HepG2 (cell line): ENCODE data around the gene BTRC. TPM values are rescaled to one million over a fixed set of nuclear protein-coding genes. Genes with fewer than 3 reads are reported as not detected.

ENCODE experiments used
- ATAC-seq: fragments of 200-7000 bp; cut with Tn5 transposase; 3 replicates; pipeline ENCODE4 v1.9.1; 2020; ENCODE audit warnings: mild to moderate bottlenecking, moderate library complexity
- BruUV-seq: library from RNA; stranded (reverse); fragments of 400-500 nt; replicated peaks from 2 replicates; lab custom pipeline; 2021; lab: Mats Ljungman, UMichigan
- CTCF ChIA-PET: fragments of 300-600 bp; formaldehyde crosslinking; extraction: SDS; loops from one replicate; lab custom pipeline; 2021; ENCODE audit warnings: low total read pairs, inconsistent platforms, low intra/inter-chr PET ratio; lab: Yijun Ruan, JAX
- POLR2A ChIA-PET: fragments of 350-600 bp; sonication (Branson Sonifier 250); formaldehyde crosslinking; loops from one replicate; lab custom pipeline; 2020; ENCODE audit warnings: antibody characterized with exemption, inconsistent platforms; lab: Yijun Ruan, JAX
- DNase-seq: peaks from one replicate; pipeline ENCODE4 v3.0.0-alpha.2; 2015; ENCODE audit warnings: low spot score
- FAIRE-seq: peaks from 3 replicates; lab custom pipeline; 2011; peaks lifted over from hg19 to GRCh38; lab: Jason Lieb, UNC
- H2AFZ ChIP-seq: one replicate; pipeline ENCODE4 v1.6.1; 2011; ENCODE audit warnings: low read length, inconsistent platforms
- H3K27ac ChIP-seq: fragments of 300-600 bp; 3 replicates; pipeline ENCODE4 v1.8.0; 2011; ENCODE audit warnings: mixed run types, mild to moderate bottlenecking, mixed read lengths, low read length, inconsistent platforms; ENCODE audit not compliant: insufficient read depth; ENCODE audit errors: extremely low read length
- H3K27me3 ChIP-seq, 2 experiments: fragments of 200-600 bp in 1 of 2; 2 replicates in 1 of 2; 3 replicates in 1 of 2; pipeline versions ENCODE4 v1.6.0 to v1.8.0; 2011; ENCODE audit warnings: low read length in 2 of 2, mild to moderate bottlenecking in 2 of 2, moderate library complexity in 2 of 2, inconsistent platforms in 1 of 2; ENCODE audit not compliant: insufficient read depth in 2 of 2, control insufficient read depth in 1 of 2
- H3K36me3 ChIP-seq, 2 experiments: fragments of 200-600 bp in 1 of 2; replicated peaks in 1 of 2; 2 replicates in 1 of 2; 3 replicates in 1 of 2; pipeline versions ENCODE4 v1.5.1 to v1.8.0; 2011; ENCODE audit warnings: low read length in 2 of 2, inconsistent platforms in 1 of 2; ENCODE audit not compliant: insufficient read depth in 2 of 2, control insufficient read depth in 1 of 2
- H3K4me1 ChIP-seq: 2 replicates; pipeline ENCODE4 v1.5.1; 2012; ENCODE audit warnings: low read length, inconsistent platforms; ENCODE audit not compliant: insufficient read depth
- H3K4me2 ChIP-seq: 2 replicates; pipeline ENCODE4 v1.6.0; 2011; ENCODE audit warnings: low read depth, low read length, inconsistent platforms
- H3K4me3 ChIP-seq, 3 experiments: fragments of 200-600 bp in 1 of 3; sonication (generic), shearing (Covaris generic) in 1 of 3; replicated peaks in 1 of 3; 2 replicates each; pipeline ENCODE4 v1.5.1; 2011 to 2016; ENCODE audit warnings: low read length in 3 of 3, inconsistent platforms in 2 of 3, low read depth in 2 of 3, mild to moderate bottlenecking in 2 of 3, control low read depth in 1 of 3, mixed read lengths in 1 of 3; ENCODE audit not compliant: insufficient read depth in 1 of 3
- H3K79me2 ChIP-seq: one replicate; pipeline ENCODE4 v1.6.1; 2011; ENCODE audit warnings: low read length, inconsistent platforms; ENCODE audit not compliant: insufficient read depth
- H3K9ac ChIP-seq: 2 replicates; pipeline ENCODE4 v1.6.0; 2011; ENCODE audit warnings: mild to moderate bottlenecking, low read depth, low read length, inconsistent platforms; ENCODE audit not compliant: insufficient read depth
- H3K9me3 ChIP-seq: 2 replicates; pipeline ENCODE4 v1.5.1; 2012; ENCODE audit warnings: mild to moderate bottlenecking, low read length
- H4K20me1 ChIP-seq: 2 replicates; pipeline ENCODE4 v1.6.0; 2011; ENCODE audit warnings: inconsistent platforms, mild to moderate bottlenecking, low read length, moderate library complexity; ENCODE audit not compliant: insufficient read depth
- CREB1 ChIP-seq, 2 experiments: fragments of 450-650 bp in 1 of 2; IDR thresholded peaks; 2 replicates each; pipeline ENCODE4 v1.6.1; 2016 to 2017; ENCODE audit warnings: control low read depth in 1 of 2, mild to moderate bottlenecking in 1 of 2, missing compliant biosample characterization in 1 of 2, missing genetic modification characterization in 1 of 2
- NFYC ChIP-seq: IDR thresholded peaks from 2 replicates; pipeline ENCODE4 v1.6.1; 2016; ENCODE audit warnings: missing genetic modification reagents, missing compliant biosample characterization
- ZNF274 ChIP-seq: sonication (generic); formaldehyde crosslinking; IDR thresholded peaks from 2 replicates; pipeline ENCODE4 v1.5.1; 2020; ENCODE audit warnings: mild to moderate bottlenecking, missing genetic modification reagents
- WGBS: methylation state at CpG from one replicate; pipeline ENCODE4 v1.1.6; 2017; ENCODE audit warnings: low lambda C conversion rate; 5-methylcytosine and 5-hydroxymethylcytosine counted together
- in situ Hi-C: cut with HindIII; loops from 2 replicates; pipeline ENCODE4 v1.10.0; 2017; ENCODE audit warnings: low pct_unique_long_range_greater_than_20kb; ENCODE audit not compliant: extremely low pct_ligation_motif_present
- intact Hi-C: fragments of 100-400 bp; cut with micrococcal nuclease; formaldehyde crosslinking; loops from one replicate; pipeline ENCODE4 v1.10.0; 2022; ENCODE audit not compliant: unreplicated experiment
- polyA plus RNA-seq, 8 experiments: library from polyadenylated mRNA; depleted of rRNA in 3 of 8; stranded (reverse) in 7 of 8; unstranded in 1 of 8; fragments of >200 nt; fragmentation: Illumina TruSeq in 4 of 8; extraction: Trizol in 4 of 8; gene quantifications; 2 replicates each; pipeline versions ENCODE4 v1.2.1 to v1.2.3, GENCODE V29; 2011 to 2016; ENCODE audit warnings: low read depth in 4 of 8, missing spikeins in 1 of 8, mixed read lengths in 1 of 8; ENCODE audit not compliant: insufficient read depth in 1 of 8
- total RNA-seq, 5 experiments: library from RNA; depleted of rRNA; stranded (reverse); fragments of >200 nt; fragmentation: Illumina TruSeq; extraction: Trizol; gene quantifications; 2 replicates each; pipeline ENCODE4 v1.2.3, GENCODE V29; 2016; ENCODE audit warnings: low read depth in 1 of 5
- TF ChIP-seq, protein P1 (sequence below): sonication (generic); formaldehyde crosslinking; IDR thresholded peaks from 2 replicates; pipeline ENCODE4 v1.4.0; 2020; ENCODE audit warnings: missing genetic modification reagents, mild to moderate bottlenecking, borderline replicate concordance
- TF ChIP-seq, protein P2 (sequence below): sonication (generic); formaldehyde crosslinking; conservative IDR thresholded peaks from 2 replicates; pipeline ENCODE4 v1.8.0; 2022; ENCODE audit warnings: low read depth, missing genetic modification reagents

BTRC gene
- total and polyA plus RNA-seq, 2 of the 13 experiments (the other 11 are each of a cell fraction or from before 2014, with no cell fraction given) = 12.0 to 14.4 TPM

GRCh38 chr10:101493782-101494281 is 139.9 kb downstream of the BTRC start (continued):
- TF ChIP-seq, protein P1, sequence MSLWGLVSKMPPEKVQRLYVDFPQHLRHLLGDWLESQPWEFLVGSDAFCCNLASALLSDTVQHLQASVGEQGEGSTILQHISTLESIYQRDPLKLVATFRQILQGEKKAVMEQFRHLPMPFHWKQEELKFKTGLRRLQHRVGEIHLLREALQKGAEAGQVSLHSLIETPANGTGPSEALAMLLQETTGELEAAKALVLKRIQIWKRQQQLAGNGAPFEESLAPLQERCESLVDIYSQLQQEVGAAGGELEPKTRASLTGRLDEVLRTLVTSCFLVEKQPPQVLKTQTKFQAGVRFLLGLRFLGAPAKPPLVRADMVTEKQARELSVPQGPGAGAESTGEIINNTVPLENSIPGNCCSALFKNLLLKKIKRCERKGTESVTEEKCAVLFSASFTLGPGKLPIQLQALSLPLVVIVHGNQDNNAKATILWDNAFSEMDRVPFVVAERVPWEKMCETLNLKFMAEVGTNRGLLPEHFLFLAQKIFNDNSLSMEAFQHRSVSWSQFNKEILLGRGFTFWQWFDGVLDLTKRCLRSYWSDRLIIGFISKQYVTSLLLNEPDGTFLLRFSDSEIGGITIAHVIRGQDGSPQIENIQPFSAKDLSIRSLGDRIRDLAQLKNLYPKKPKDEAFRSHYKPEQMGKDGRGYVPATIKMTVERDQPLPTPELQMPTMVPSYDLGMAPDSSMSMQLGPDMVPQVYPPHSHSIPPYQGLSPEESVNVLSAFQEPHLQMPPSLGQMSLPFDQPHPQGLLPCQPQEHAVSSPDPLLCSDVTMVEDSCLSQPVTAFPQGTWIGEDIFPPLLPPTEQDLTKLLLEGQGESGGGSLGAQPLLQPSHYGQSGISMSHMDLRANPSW (CRISPR knock-in tag) = no peak
- no peak for TF ChIP-seq NFYC

- no peak for DNase-seq
- H3K27me3 ChIP-seq = no peaks in the 10 kb centered on the region
- H3K27ac ChIP-seq = peak overlapping the region; percentile 87
- TF ChIP-seq, protein P2, sequence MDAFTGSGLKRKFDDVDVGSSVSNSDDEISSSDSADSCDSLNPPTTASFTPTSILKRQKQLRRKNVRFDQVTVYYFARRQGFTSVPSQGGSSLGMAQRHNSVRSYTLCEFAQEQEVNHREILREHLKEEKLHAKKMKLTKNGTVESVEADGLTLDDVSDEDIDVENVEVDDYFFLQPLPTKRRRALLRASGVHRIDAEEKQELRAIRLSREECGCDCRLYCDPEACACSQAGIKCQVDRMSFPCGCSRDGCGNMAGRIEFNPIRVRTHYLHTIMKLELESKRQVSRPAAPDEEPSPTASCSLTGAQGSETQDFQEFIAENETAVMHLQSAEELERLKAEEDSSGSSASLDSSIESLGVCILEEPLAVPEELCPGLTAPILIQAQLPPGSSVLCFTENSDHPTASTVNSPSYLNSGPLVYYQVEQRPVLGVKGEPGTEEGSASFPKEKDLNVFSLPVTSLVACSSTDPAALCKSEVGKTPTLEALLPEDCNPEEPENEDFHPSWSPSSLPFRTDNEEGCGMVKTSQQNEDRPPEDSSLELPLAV = no peak
- TF ChIP-seq ZNF274 (no peak), CREB1 (IDR thresholded peaks at IDR 0.05) (0 out of 2 replicates have a peak, but pooled peaks have one; percentile 31), CREB1 (CRISPR knock-in tag; IDR thresholded peaks at IDR 0.05) (no peak)
- no peak overlapping the region for H3K4me3 ChIP-seq
- peaks cover 55% of the 10 kb centered on the region for H3K4me1 ChIP-seq
- H2AFZ ChIP-seq = no peak overlapping the region
- intact Hi-C loops = loop anchor here (2.0 kb wide), 1 partner anchor 72 kb away; no protein-coding TSS in a partner anchor
- H3K79me2 ChIP-seq = no peaks in the 10 kb centered on the region
- no peak for FAIRE-seq
- POLR2A ChIA-PET = no interaction called here
- no TSS peak for BruUV-seq
- CTCF ChIA-PET = interaction anchor here (0.7 kb wide), 1 partner anchor 42 kb away, joined by 3 read pairs; no protein-coding TSS in a partner anchor
- no peak for ATAC-seq
- no peak overlapping the region for H3K9ac ChIP-seq
- no peak overlapping the region; the same call in 1 of the 2 replicates for H3K4me2 ChIP-seq
- H3K9me3 ChIP-seq = no peaks in the 10 kb centered on the region
- H3K36me3 ChIP-seq = no peaks in the 10 kb centered on the region
- in situ Hi-C loops = no loop called here
- 100% methylated on average over 1 of the region's 1 CpG for WGBS
- no peaks in the 10 kb centered on the region for H4K20me1 ChIP-seq
Measured at GRCh38 chr10:101494650-101495049, 140.7 kb downstream of the BTRC start.
